ENCODE measurements around the gene VWA8. TPM values are rescaled to one million over a fixed set of nuclear protein-coding genes. Genes with fewer than 3 reads are reported as not detected.
"Not testable (repeated sequence)": the region's sequence is repeated elsewhere in the genome, so short reads cannot be mapped to it uniquely, and the experiment has no call there.

The VWA8 gene
- total and polyA plus RNA-seq, 4 donors, result 9.8 to 35.7 (median 18.5) TPM

GRCh38 chr13:41540240-41540639, 420.7 kb downstream of the VWA8 start:
- not testable (repeated sequence) for H3K4me3 ChIP-seq (ENCODE audit: low read depth, low read length); H3K27me3 ChIP-seq (ENCODE audit: control insufficient read depth, insufficient read depth, low read length)
- WGBS (ENCODE audit: insufficient coverage), result 44% methylated on average over 3 of the region's 13 CpGs

DNA sequence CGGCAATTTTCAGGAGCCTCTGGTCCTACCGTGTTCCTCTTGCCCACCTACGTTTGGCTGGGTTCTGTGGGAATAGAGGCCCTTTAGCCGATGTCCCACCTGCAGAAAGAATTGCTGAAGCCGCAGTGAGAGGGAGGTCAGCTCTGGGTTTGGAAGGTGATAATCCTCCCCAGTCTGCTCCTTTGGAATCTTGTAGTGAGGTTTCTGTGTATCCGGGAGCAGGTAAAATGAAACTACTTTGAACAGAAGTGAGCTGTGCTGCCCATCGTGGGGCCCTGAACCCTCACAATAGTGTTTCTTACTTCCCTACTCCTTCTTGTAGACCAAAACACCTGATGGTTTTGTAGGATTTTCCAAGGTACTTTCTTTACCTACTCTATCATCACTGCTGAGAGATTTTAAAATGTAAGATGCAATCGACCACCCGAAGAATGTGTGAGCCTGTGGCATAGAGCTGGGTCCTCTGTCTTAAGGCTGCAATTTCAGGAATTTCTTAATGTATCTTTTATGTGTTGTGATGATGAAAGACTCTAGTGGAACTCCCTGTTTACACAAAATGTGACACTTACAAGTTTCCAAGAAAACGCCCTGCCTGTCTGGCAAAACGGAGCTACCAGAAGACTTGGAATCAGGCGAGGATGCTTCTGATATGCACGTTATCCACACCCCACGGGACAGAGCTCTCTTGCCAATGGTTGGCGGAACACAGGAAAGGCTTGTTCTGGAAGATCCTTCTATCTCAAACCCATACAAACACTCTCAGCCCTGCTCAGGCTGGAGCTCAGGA, 427.4 kb downstream of the VWA8 start:
- WGBS (ENCODE audit: insufficient coverage), result 78% methylated on average over 9 of the region's 15 CpGs
- no peak overlapping the region for H3K4me3 ChIP-seq (ENCODE audit: low read depth, low read length)
- DNase-seq (ENCODE audit: low read depth in 4 of 6, low spot score in 6 of 6), result no peak

More at GRCh38 chr13:41540240-41540639, 420.7 kb downstream of the VWA8 start:
- H3K27ac ChIP-seq (ENCODE audit: low read depth, low read length); H3K36me3 ChIP-seq (ENCODE audit: control insufficient read depth, insufficient read depth, low read length); H3K4me1 ChIP-seq (ENCODE audit: control insufficient read depth, insufficient read depth, low read length); DNase-seq (ENCODE audit: low read depth in 4 of 6, low spot score in 6 of 6); H3K9me3 ChIP-seq (ENCODE audit: control insufficient read depth, insufficient read depth, low read length): not testable (repeated sequence)

DNA sequence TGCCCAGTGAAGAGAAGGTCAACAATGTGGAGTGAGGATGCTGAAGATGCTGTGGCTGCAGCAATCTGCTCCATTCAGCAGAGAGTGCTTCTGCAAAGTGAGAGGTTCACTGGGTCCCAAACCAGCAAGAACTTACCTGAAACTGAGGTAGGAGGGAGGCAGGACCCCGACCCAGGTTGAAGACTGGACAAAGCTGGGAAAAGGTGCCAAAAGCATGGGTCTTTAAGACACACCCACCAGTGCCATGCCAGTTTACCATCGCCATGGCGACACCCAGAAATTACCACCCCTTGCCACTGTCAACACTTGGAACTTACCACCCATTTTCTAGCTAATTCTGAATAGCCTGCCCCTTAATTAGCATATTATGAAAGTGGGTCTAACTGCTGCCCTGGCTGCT, 432.9 kb downstream of the VWA8 start:
- 100% methylated on average over 3 of the region's 3 CpGs for WGBS (ENCODE audit: insufficient coverage)
- Histone ChIP-seq H3K36me3 (ENCODE audit: control insufficient read depth, insufficient read depth, low read length) (no peaks in the 10 kb centered on the region), H3K27ac (ENCODE audit: low read depth, low read length) (no peak overlapping the region), H3K4me3 (ENCODE audit: low read depth, low read length) (no peak overlapping the region), H3K4me1 (ENCODE audit: control insufficient read depth, insufficient read depth, low read length) (no peaks in the 10 kb centered on the region), H3K27me3 (ENCODE audit: control insufficient read depth, insufficient read depth, low read length) (no peaks in the 10 kb centered on the region), H3K9me3 (ENCODE audit: control insufficient read depth, insufficient read depth, low read length) (no peaks in the 10 kb centered on the region)
- no peak for DNase-seq (ENCODE audit: low read depth in 4 of 6, low spot score in 6 of 6)

More for the DNA sequence above, 427.4 kb downstream of the VWA8 start:
- Histone ChIP-seq H3K27ac (ENCODE audit: low read depth, low read length) (no peak overlapping the region), H3K36me3 (ENCODE audit: control insufficient read depth, insufficient read depth, low read length) (no peaks in the 10 kb centered on the region), H3K27me3 (ENCODE audit: control insufficient read depth, insufficient read depth, low read length) (no peaks in the 10 kb centered on the region), H3K9me3 (ENCODE audit: control insufficient read depth, insufficient read depth, low read length) (no peaks in the 10 kb centered on the region), H3K4me1 (ENCODE audit: control insufficient read depth, insufficient read depth, low read length) (no peaks in the 10 kb centered on the region)

- no peak overlapping the region for H3K27ac ChIP-seq (ENCODE audit: low read depth, low read length)
- H3K4me3 ChIP-seq (ENCODE audit: low read depth, low read length), result no peak overlapping the region
- H3K36me3 ChIP-seq (ENCODE audit: control insufficient read depth, insufficient read depth, low read length), result no peaks in the 10 kb centered on the region
- 90% methylated on average over 14 of the region's 15 CpGs for WGBS (ENCODE audit: insufficient coverage)
- H3K9me3 ChIP-seq (ENCODE audit: control insufficient read depth, insufficient read depth, low read length), result no peaks in the 10 kb centered on the region
- H3K27me3 ChIP-seq (ENCODE audit: control insufficient read depth, insufficient read depth, low read length), result no peaks in the 10 kb centered on the region
- no peak for DNase-seq (ENCODE audit: low read depth in 4 of 6, low spot score in 6 of 6)
- H3K4me1 ChIP-seq (ENCODE audit: control insufficient read depth, insufficient read depth, low read length), result no peaks in the 10 kb centered on the region
Measured at GRCh38 chr13:41520660-41521630, 440.0 kb downstream of the VWA8 start.

GRCh38 chr13:41520016-41520659, 440.8 kb downstream of the VWA8 start:
- Histone ChIP-seq H3K9me3 (ENCODE audit: control insufficient read depth, insufficient read depth, low read length) (no peaks in the 10 kb centered on the region), H3K27me3 (ENCODE audit: control insufficient read depth, insufficient read depth, low read length) (no peaks in the 10 kb centered on the region), H3K4me3 (ENCODE audit: low read depth, low read length) (no peak overlapping the region), H3K36me3 (ENCODE audit: control insufficient read depth, insufficient read depth, low read length) (no peaks in the 10 kb centered on the region), H3K27ac (ENCODE audit: low read depth, low read length) (no peak overlapping the region), H3K4me1 (ENCODE audit: control insufficient read depth, insufficient read depth, low read length) (no peaks in the 10 kb centered on the region)
- 95% methylated on average over 7 of the region's 7 CpGs for WGBS (ENCODE audit: insufficient coverage)
- no peak for DNase-seq (ENCODE audit: low read depth in 4 of 6, low spot score in 6 of 6)

Small RNAs within 50 kb of the gene (small RNA-seq; reads per million reads assigned to genes)
- not detected for gene RN7SL515P (ENCODE audit: low replicate concordance)
- gene RNU6-74P (ENCODE audit: low replicate concordance), result not detected
- not detected for gene RPS28P8 (ENCODE audit: low replicate concordance)

Other genes starting within 250 kb of the VWA8 start
- 10 to 100 TPM in 1 of 2 donors, 1 to 10 TPM in 1; 8.4 to 49.5 TPM for gene DGKH, start 87.5 kb upstream of the VWA8 start, total RNA-seq
- 1 to 10 TPM; 3.8 to 4.2 TPM for gene DGKH, start 87.5 kb upstream of the VWA8 start, polyA plus RNA-seq (ENCODE audit: insufficient read length in 2 of 2)

All from spinal cord (tissue), 10 donors.